Activated T-helper 1 cell treated with anti-CD3 and anti-CD28 coated beads, Interleukin-12 subunit alpha, Interleukin-12 subunit beta, Interleukin-2, Interleukin-4 antibody, amounts not matched to agents 30 ng/mL and 10 ng/mL and 1 ng/mL, durations not matched to agents 14 hours and 24 hours and 36 hours (primary cell): ENCODE data around the gene UROS. TPM values are rescaled to one million over a fixed set of nuclear protein-coding genes. Genes with fewer than 3 reads are reported as not detected.

Source experiments
- DNase-seq: peaks from one replicate; pipeline ENCODE4 v3.0.0; 2021; ENCODE audit warnings: low spot score
- H3K27ac Mint-ChIP-seq: one replicate; pipeline ENCODE4 v1.8.0; 2021; ENCODE audit warnings: mild to moderate bottlenecking, mixed read lengths
- H3K27me3 Mint-ChIP-seq: one replicate; pipeline ENCODE4 v1.8.0; 2022; ENCODE audit warnings: mild to moderate bottlenecking, moderate library complexity, mixed read lengths; ENCODE audit not compliant: insufficient read depth
- H3K36me3 Mint-ChIP-seq: one replicate; pipeline ENCODE4 v1.8.0; 2021; ENCODE audit warnings: low read depth, mixed read lengths
- H3K4me1 Mint-ChIP-seq: one replicate; pipeline ENCODE4 v1.8.0; 2021; ENCODE audit warnings: low read depth, mixed read lengths
- H3K4me3 Mint-ChIP-seq: one replicate; pipeline ENCODE4 v1.8.0; 2021; ENCODE audit warnings: mild to moderate bottlenecking, moderate library complexity, mixed read lengths
- H3K9me3 Mint-ChIP-seq: one replicate; pipeline ENCODE4 v1.8.0; 2021; ENCODE audit warnings: mixed read lengths
- intact Hi-C: fragments of 100-400 bp; cut with micrococcal nuclease; formaldehyde crosslinking; loops from one replicate; pipeline ENCODE4 v1.15.1; 2024
- total RNA-seq: library from RNA; stranded (reverse); gene quantifications from 2 replicates; pipeline ENCODE4 v1.2.3, GENCODE V29; 2022

The UROS gene
- total RNA-seq, 1 donor from 2014 or later, result 49.0 TPM

- H3K27me3 Mint-ChIP-seq, result no peaks in the 10 kb centered on the region
- H3K4me3 Mint-ChIP-seq, result no peak overlapping the region
- intact Hi-C loops, result no loop called here
- peaks cover 11% of the 10 kb centered on the region for H3K36me3 Mint-ChIP-seq
- no peaks in the 10 kb centered on the region for H3K4me1 Mint-ChIP-seq
- H3K27ac Mint-ChIP-seq, result no peak overlapping the region
- no peaks in the 10 kb centered on the region for H3K9me3 Mint-ChIP-seq
- DNase-seq, result no peak
Observed at GRCh38 chr10:125795637-125796190, 27.3 kb downstream of the UROS start.

DNA sequence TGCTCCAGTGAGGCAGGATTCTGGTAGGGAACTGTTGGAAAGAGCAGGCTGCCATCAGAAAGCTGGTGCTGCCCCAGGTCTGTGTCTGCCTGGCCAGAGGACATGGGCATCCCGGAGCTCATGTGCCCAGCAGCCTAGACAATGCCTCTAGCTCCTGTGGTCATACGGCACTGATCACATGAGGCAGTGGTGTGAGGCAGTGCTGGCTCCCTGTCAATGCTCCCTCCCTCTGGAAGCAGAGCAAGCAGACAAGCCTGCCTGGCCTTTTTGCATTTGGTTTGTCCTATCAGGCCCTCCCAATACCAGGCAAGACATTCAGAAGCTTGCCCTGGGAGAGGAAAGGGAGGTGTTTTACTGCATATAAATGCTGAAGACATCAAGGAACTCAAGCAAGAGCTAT is 27.9 kb downstream of the UROS start:
- Mint-ChIP-seq H3K27ac (no peak overlapping the region), H3K9me3 (no peaks in the 10 kb centered on the region), H3K27me3 (no peaks in the 10 kb centered on the region), H3K4me3 (no peak overlapping the region), H3K4me1 (no peaks in the 10 kb centered on the region), H3K36me3 (peaks cover 11% of the 10 kb centered on the region)
- DNase-seq, result no peak
- intact Hi-C loops, result no loop called here

GRCh38 chr10:125792342-125793300 is 30.4 kb downstream of the UROS start:
- peaks cover 11% of the 10 kb centered on the region for H3K36me3 Mint-ChIP-seq
- no peak overlapping the region for H3K4me3 Mint-ChIP-seq
- no peak for DNase-seq
- H3K4me1 Mint-ChIP-seq, result peaks cover 12% of the 10 kb centered on the region
- intact Hi-C loops, result no loop called here
- no peaks in the 10 kb centered on the region for H3K9me3 Mint-ChIP-seq
- H3K27ac Mint-ChIP-seq, result no peak overlapping the region
- no peaks in the 10 kb centered on the region for H3K27me3 Mint-ChIP-seq

DNA sequence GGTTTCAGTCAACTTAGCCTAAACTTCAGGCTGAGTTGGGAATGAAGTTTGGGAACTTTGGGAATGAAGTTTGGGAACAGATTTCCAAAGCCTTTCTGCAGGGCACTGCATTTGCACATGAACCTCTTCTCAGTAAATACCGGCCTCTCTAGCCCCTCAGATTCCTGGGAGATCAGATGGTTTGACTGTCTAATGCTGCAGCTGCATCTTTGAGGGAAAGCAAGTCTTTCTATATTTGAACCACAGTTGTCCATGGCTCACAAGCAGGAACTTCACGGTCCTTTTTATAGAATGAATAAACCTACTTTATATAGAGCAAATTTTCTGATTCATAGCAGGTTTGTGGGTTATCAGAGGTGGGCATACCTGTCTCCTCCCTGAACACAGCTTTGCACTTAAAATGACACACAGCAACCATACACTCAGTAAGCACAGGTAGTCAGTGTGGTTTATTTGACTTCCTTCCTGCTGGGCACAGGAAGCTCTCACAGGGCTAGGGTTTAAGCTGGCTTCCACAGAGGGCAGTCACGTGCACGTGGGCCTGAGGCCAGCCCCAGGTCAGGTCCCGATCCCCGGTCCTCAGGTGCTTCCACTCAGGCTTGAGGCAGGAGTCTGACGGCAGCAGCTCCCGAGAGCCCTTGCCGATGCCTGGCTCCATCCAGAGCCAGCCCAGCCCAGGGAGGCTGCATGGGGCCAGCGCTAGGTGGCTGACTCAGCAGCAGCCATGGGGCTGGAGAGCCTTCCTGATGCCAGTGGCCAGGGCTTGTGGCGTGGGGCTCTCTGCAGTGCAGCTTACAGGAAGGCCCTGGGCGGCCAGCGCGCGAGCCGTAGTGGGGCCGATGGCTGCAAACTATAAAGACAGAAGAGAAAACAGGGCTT is 34.7 kb downstream of the UROS start:
- Mint-ChIP-seq H3K4me3 (no peak overlapping the region), H3K27me3 (no peaks in the 10 kb centered on the region), H3K36me3 (peaks cover 2% of the 10 kb centered on the region), H3K4me1 (peaks cover 13% of the 10 kb centered on the region), H3K27ac (no peak overlapping the region), H3K9me3 (no peaks in the 10 kb centered on the region)
- intact Hi-C loops, result no loop called here
- no peak for DNase-seq

- no peak overlapping the region for H3K4me3 Mint-ChIP-seq
- peaks cover 13% of the 10 kb centered on the region for H3K4me1 Mint-ChIP-seq
- H3K27me3 Mint-ChIP-seq, result no peaks in the 10 kb centered on the region
- no peaks in the 10 kb centered on the region for H3K9me3 Mint-ChIP-seq
- intact Hi-C loops, result no loop called here
- DNase-seq, result no peak
- no peak overlapping the region for H3K27ac Mint-ChIP-seq
- H3K36me3 Mint-ChIP-seq, result no peaks in the 10 kb centered on the region
Observed at GRCh38 chr10:125785791-125786190, 37.3 kb downstream of the UROS start.

DNA sequence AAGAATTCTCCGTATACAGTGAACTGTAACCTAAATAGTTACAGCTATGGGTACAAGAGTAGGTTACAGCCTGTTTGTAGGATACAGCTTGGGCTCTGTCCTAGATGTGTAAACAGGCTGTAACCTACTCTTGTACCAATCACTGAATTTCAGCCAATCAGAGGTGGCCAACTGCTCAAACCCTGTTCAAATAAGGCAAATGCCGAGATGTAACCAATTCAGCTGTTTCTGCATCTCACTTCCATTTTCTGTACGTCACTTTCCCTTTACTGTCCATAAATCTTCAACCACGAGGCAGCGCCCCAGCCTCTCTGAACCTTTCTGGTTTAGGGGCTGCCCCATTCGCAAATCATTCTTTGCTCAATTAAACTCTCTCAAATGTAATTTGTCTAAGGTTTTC is 39.1 kb downstream of the UROS start:
- intact Hi-C loops, result no loop called here
- no peaks in the 10 kb centered on the region for H3K36me3 Mint-ChIP-seq
- H3K27ac Mint-ChIP-seq, result no peak overlapping the region
- no peaks in the 10 kb centered on the region for H3K27me3 Mint-ChIP-seq
- no peaks in the 10 kb centered on the region for H3K9me3 Mint-ChIP-seq
- no peak for DNase-seq
- H3K4me3 Mint-ChIP-seq, result no peak overlapping the region
- H3K4me1 Mint-ChIP-seq, result peaks cover 13% of the 10 kb centered on the region

GRCh38 chr10:125783408-125783807 is 39.6 kb downstream of the UROS start:
- Mint-ChIP-seq H3K27ac (no peak overlapping the region), H3K4me1 (peaks cover 8% of the 10 kb centered on the region), H3K4me3 (no peak overlapping the region), H3K9me3 (no peaks in the 10 kb centered on the region), H3K27me3 (no peaks in the 10 kb centered on the region), H3K36me3 (no peaks in the 10 kb centered on the region)
- no peak for DNase-seq
- intact Hi-C loops, result no loop called here

- no peaks in the 10 kb centered on the region for H3K36me3 Mint-ChIP-seq
- DNase-seq, result no peak
- no peaks in the 10 kb centered on the region for H3K9me3 Mint-ChIP-seq
- no peak overlapping the region for H3K27ac Mint-ChIP-seq
- H3K4me1 Mint-ChIP-seq, result peaks cover under 1% of the 10 kb centered on the region
- H3K4me3 Mint-ChIP-seq, result no peak overlapping the region
- intact Hi-C loops, result no loop called here
- H3K27me3 Mint-ChIP-seq, result no peaks in the 10 kb centered on the region
Observed at GRCh38 chr10:125782616-125783015, 40.4 kb downstream of the UROS start.

- no peaks in the 10 kb centered on the region for H3K9me3 Mint-ChIP-seq
- H3K27me3 Mint-ChIP-seq, result peaks cover 2% of the 10 kb centered on the region
- DNase-seq, result no peak
- H3K4me3 Mint-ChIP-seq, result no peak overlapping the region
- H3K36me3 Mint-ChIP-seq, result no peaks in the 10 kb centered on the region
- H3K27ac Mint-ChIP-seq, result no peak overlapping the region
- intact Hi-C loops, result no loop called here
- H3K4me1 Mint-ChIP-seq, result no peaks in the 10 kb centered on the region
Observed at GRCh38 chr10:125782054-125782453, 41.0 kb downstream of the UROS start.

DNA sequence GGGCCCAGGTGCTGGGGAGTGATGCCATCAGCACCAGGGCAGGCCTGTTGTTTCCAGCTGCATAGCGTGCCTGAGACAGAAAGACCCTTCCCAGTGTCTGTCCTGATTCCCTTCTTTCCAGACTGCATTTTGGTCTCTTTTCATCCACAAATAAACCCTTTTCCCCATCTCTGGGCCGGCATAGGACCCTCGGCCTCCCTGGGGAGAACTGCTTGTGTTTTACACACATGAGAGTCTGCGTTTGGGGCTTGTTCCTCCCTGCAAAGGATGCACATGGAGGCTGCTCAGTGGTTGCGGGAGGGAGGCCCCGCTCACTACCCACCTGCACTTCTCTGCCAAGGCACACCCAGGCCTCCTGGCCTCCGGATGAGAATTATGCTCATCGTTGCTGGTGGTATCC is 41.7 kb downstream of the UROS start:
- no peak for DNase-seq
- Mint-ChIP-seq H3K27me3 (peaks cover 2% of the 10 kb centered on the region), H3K27ac (no peak overlapping the region), H3K9me3 (no peaks in the 10 kb centered on the region), H3K4me3 (no peak overlapping the region), H3K4me1 (no peaks in the 10 kb centered on the region), H3K36me3 (no peaks in the 10 kb centered on the region)
- intact Hi-C loops, result no loop called here

DNA sequence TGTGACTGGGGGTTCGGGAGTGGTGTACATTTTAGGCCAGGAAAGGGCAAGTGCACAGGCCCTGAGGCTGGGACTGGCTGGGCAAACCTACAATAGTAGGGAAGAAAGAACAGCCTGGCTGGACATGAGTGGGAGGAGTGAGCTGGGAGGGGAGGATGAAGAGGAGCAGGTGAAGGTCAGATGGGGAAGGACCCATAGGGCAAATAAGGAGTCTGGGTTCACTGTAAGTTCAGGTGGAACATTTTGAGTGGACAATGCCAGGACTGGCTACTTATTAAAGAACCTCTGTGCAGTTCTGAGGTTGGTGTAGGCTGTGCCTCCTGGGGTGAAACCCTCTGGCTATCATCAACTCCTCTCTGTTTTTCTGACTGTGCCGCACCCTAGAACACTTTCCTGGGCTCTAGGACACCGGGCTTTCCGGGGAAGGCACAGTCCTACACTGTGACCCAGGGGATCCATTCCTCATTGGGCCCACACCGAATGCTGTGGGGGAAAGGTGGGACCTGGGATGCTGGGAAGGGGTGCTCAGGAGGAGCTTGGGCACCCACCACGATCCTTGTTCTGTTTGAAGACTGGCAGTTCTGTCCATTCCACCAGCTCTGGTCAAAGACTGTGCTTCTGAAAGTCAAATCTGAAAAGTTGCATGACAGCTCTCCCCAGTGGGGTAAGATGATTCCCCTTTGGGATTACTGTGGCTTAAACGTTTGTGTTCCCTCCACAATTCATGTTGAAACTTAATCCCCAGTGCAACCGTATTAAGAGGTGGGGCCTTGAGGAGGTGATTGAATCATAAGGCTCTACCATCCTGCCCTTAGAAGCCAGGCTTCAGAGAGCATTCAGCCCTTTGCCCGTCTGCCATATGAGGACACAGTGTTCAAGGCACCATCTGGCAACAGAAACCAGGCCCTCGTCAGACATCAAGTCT is 43.4 kb downstream of the UROS start:
- H3K9me3 Mint-ChIP-seq, result no peaks in the 10 kb centered on the region

GRCh38 chr10:125778556-125778955 is 44.5 kb downstream of the UROS start:
- no peak for DNase-seq
- H3K27me3 Mint-ChIP-seq, result peaks cover 2% of the 10 kb centered on the region
- H3K4me3 Mint-ChIP-seq, result no peak overlapping the region
- no peaks in the 10 kb centered on the region for H3K36me3 Mint-ChIP-seq
- H3K4me1 Mint-ChIP-seq, result no peaks in the 10 kb centered on the region
- no peak overlapping the region for H3K27ac Mint-ChIP-seq
- no peaks in the 10 kb centered on the region for H3K9me3 Mint-ChIP-seq
- intact Hi-C loops, result no loop called here

More for the DNA sequence above, 43.4 kb downstream of the UROS start:
- Mint-ChIP-seq H3K4me3 (no peak overlapping the region), H3K27me3 (peaks cover 2% of the 10 kb centered on the region), H3K4me1 (no peaks in the 10 kb centered on the region), H3K36me3 (no peaks in the 10 kb centered on the region), H3K27ac (no peak overlapping the region)
- intact Hi-C loops, result no loop called here
- DNase-seq, result no peak
